C1 segment of cervical spinal cord (tissue), 14 donors: ENCODE results near the gene ASCL1.

ENCODE experiments used
- DNase-seq, 14 donors: peaks; one replicate each; lab custom pipeline; 2025; lab: John Stamatoyannopoulos, UW

The ASCL1 gene

DNA sequence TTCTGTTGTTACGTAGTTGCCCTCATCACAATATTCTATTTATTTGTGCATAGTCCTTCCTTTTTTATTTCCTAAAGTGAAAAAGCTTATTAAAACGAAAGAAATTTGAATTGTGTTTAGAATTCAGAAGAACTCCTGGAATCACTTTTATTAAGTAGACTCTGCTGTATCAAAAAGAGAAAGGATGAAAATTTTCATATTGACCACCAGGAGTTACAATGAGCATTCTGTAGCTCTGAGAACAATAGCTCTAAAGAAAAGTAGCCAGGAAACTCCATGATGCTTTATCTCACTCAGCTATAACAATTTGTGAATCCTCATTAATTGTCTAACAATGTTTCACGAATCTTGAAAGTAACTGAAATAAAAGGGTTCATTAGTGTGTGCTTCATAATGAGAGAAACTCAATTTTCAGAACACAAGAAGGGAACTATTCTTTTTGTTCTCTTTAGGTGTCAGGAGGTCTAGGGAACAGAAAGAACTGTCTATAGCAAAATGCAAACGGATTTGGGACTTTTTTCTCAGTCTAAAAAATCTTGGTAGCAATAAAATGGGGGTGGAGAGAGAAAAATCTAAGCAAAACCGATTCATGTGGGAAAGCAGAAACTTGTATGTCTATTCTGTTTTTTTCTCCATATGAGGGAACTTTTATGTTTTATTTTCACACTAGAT lies 19.3 kb downstream of the ASCL1 start:
- DNase-seq, result no peak

GRCh38 chr12:102977945-102978706 lies 20.7 kb downstream of the ASCL1 start:
- no peak for DNase-seq

- no peak for DNase-seq
Measured at GRCh38 chr12:102980350-102980749, 22.9 kb downstream of the ASCL1 start.

DNA sequence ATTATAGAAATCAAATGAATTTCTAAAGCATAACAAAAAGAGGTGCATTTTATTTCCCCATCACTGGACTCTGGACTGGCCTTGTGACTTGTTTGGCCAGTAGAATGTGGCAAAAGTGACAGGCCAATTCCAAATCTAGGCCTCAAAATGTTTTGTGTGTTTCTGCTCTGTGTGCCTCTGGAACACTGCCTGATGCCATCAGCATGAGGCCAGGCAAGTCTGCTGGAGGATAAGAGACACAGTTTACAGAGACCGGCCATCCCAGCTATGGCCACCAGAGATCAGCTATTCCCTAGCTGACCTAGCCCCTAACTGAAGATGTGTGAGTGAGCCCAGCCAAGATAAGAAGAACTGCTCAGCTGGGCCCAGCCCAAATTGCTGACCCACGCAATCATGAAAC lies 32.9 kb downstream of the ASCL1 start:
- DNase-seq, result peak in 1 of 14 donors; percentile 4

GRCh38 chr12:102992297-102992696 lies 34.8 kb downstream of the ASCL1 start:
- DNase-seq, result no peak

DNA sequence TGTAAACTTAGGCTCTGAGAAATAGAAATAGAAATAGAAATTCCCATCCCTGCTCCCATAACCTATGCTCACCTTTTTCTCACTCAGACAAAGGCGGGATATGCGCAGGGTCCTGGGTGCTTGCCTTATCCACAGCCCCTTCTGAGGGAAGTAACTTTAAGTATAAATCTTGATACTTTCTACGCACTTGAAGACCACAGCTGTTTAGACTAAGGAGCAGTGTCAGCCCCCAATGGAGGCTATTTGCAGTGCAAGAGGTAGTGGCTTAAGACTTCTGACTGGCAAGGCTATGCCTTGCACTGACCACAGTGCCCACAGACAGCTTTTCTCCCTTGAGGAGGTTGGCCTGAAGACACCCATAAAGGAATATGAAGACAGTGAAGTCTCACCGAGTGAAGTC lies 35.2 kb downstream of the ASCL1 start:
- DNase-seq, result no peak

DNA sequence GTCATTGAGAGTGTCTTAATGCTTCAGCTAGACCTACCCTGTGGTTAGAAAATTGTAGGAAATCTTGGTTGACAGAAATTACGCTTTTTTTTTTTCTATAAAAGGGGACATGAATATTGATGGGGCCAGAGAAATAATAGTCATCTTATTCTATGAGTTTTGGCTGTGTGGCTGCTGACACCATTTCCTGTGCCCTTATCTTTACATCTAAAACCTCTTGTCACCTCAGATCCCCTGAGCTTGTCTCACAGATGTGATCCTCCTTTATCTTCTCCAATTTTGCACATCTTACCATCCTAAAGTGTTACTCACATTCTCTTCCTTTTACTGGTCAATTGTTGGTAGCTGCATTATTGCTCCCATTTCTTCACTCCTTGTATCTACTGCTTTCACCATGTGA lies 36.1 kb downstream of the ASCL1 start:
- DNase-seq, result no peak

GRCh38 chr12:102995372-102995771 lies 37.9 kb downstream of the ASCL1 start:
- DNase-seq, result no peak
